Measurements from ENCODE around the gene ZNF157. TPM values are rescaled to one million over a fixed set of nuclear protein-coding genes. Genes with fewer than 3 reads are reported as not detected.
"Not testable (repeated sequence)": the region's sequence is repeated elsewhere in the genome, so short reads cannot be mapped to it uniquely, and the experiment has no call there.

The ZNF157 gene
- total RNA-seq, 1 donor, result under 0.01 TPM

GRCh38 chrX:47361538-47362511 is 8.6 kb upstream of the ZNF157 start:
- Histone ChIP-seq H3K36me3 (ENCODE audit: insufficient read depth, low read length) (no peaks in the 10 kb centered on the region), H3K4me1 (ENCODE audit: insufficient read depth, low read length) (peaks cover 5% of the 10 kb centered on the region), H3K27ac (ENCODE audit: low read depth, low read length) (peak overlapping the region; percentile 76), H2AFZ (ENCODE audit: low read length) (peak overlapping the region; percentile 79), H3K4me3 (ENCODE audit: insufficient read depth, low read length) (peak overlapping the region; percentile 61), H4K20me1 (ENCODE audit: insufficient read depth, low read length) (no peaks in the 10 kb centered on the region), H3K9me3 (ENCODE audit: low read depth, low read length) (no peaks in the 10 kb centered on the region), H3K27me3 (ENCODE audit: insufficient read depth, low read length) (no peaks in the 10 kb centered on the region), H3K4me2 (ENCODE audit: insufficient read depth, low read length) (peak overlapping the region; percentile 74), H3K79me2 (ENCODE audit: insufficient read depth, low read length) (no peaks in the 10 kb centered on the region)
- TF ChIP-seq CTCF (IDR thresholded peaks at IDR 0.05; ENCODE audit: extremely low read depth, low read depth, low read length), result no peak
- peak; percentile 92 for DNase-seq (ENCODE audit: insufficient read length, low spot score, missing footprints)

GRCh38 chrX:47366041-47366722 is 4.2 kb upstream of the ZNF157 start:
- Histone ChIP-seq H3K9me3 (ENCODE audit: low read depth, low read length) (no peaks in the 10 kb centered on the region), H3K27me3 (ENCODE audit: insufficient read depth, low read length) (no peaks in the 10 kb centered on the region), H3K4me1 (ENCODE audit: insufficient read depth, low read length) (peaks cover 4% of the 10 kb centered on the region), H3K27ac (ENCODE audit: low read depth, low read length) (no peak overlapping the region), H3K4me2 (ENCODE audit: insufficient read depth, low read length) (peak overlapping the region; percentile 87), H3K36me3 (ENCODE audit: insufficient read depth, low read length) (no peaks in the 10 kb centered on the region), H4K20me1 (ENCODE audit: insufficient read depth, low read length) (no peaks in the 10 kb centered on the region), H2AFZ (ENCODE audit: low read length) (peak overlapping the region; percentile 93), H3K79me2 (ENCODE audit: insufficient read depth, low read length) (no peaks in the 10 kb centered on the region), H3K4me3 (ENCODE audit: insufficient read depth, low read length) (peak overlapping the region; percentile 71)
- TF ChIP-seq CTCF (IDR thresholded peaks at IDR 0.05; ENCODE audit: extremely low read depth, low read depth, low read length), result no peak
- DNase-seq (ENCODE audit: insufficient read length, low spot score, missing footprints), result peak; percentile 82

GRCh38 chrX:47373198-47373597 is 2.8 kb downstream of the ZNF157 start:
- H3K27ac ChIP-seq (ENCODE audit: low read depth, low read length), result no peak overlapping the region
- no peak for DNase-seq (ENCODE audit: insufficient read length, low spot score, missing footprints)
- no peak overlapping the region for H3K4me3 ChIP-seq (ENCODE audit: insufficient read depth, low read length)
- no peaks in the 10 kb centered on the region for H4K20me1 ChIP-seq (ENCODE audit: insufficient read depth, low read length)
- TF ChIP-seq CTCF (IDR thresholded peaks at IDR 0.05; ENCODE audit: extremely low read depth, low read depth, low read length), result no peak
- H3K79me2 ChIP-seq (ENCODE audit: insufficient read depth, low read length), result no peaks in the 10 kb centered on the region
- no peaks in the 10 kb centered on the region for H3K4me1 ChIP-seq (ENCODE audit: insufficient read depth, low read length)
- H3K27me3 ChIP-seq (ENCODE audit: insufficient read depth, low read length), result no peaks in the 10 kb centered on the region
- no peak overlapping the region for H3K4me2 ChIP-seq (ENCODE audit: insufficient read depth, low read length)
- no peaks in the 10 kb centered on the region for H3K36me3 ChIP-seq (ENCODE audit: insufficient read depth, low read length)
- no peak overlapping the region for H2AFZ ChIP-seq (ENCODE audit: low read length)
- H3K9me3 ChIP-seq (ENCODE audit: low read depth, low read length), result no peaks in the 10 kb centered on the region

- DNase-seq (ENCODE audit: insufficient read length, low spot score, missing footprints), result no peak
- Histone ChIP-seq H3K79me2 (ENCODE audit: insufficient read depth, low read length) (no peaks in the 10 kb centered on the region), H3K27ac (ENCODE audit: low read depth, low read length) (no peak overlapping the region), H3K4me1 (ENCODE audit: insufficient read depth, low read length) (no peaks in the 10 kb centered on the region), H3K4me2 (ENCODE audit: insufficient read depth, low read length) (no peak overlapping the region), H3K4me3 (ENCODE audit: insufficient read depth, low read length) (no peak overlapping the region), H3K27me3 (ENCODE audit: insufficient read depth, low read length) (no peaks in the 10 kb centered on the region), H2AFZ (ENCODE audit: low read length) (no peak overlapping the region), H4K20me1 (ENCODE audit: insufficient read depth, low read length) (no peaks in the 10 kb centered on the region), H3K36me3 (ENCODE audit: insufficient read depth, low read length) (no peaks in the 10 kb centered on the region), H3K9me3 (ENCODE audit: low read depth, low read length) (no peaks in the 10 kb centered on the region)
- no peak for TF ChIP-seq CTCF (IDR thresholded peaks at IDR 0.05; ENCODE audit: extremely low read depth, low read depth, low read length)
Observed at GRCh38 chrX:47380268-47380667, 9.9 kb downstream of the ZNF157 start.

- not testable (repeated sequence) for H3K4me2 ChIP-seq (ENCODE audit: insufficient read depth, low read length); H3K27ac ChIP-seq (ENCODE audit: low read depth, low read length); H3K27me3 ChIP-seq (ENCODE audit: insufficient read depth, low read length); H3K36me3 ChIP-seq (ENCODE audit: insufficient read depth, low read length); H2AFZ ChIP-seq (ENCODE audit: low read length); H3K4me1 ChIP-seq (ENCODE audit: insufficient read depth, low read length); H3K79me2 ChIP-seq (ENCODE audit: insufficient read depth, low read length); H4K20me1 ChIP-seq (ENCODE audit: insufficient read depth, low read length); H3K4me3 ChIP-seq (ENCODE audit: insufficient read depth, low read length); H3K9me3 ChIP-seq (ENCODE audit: low read depth, low read length); DNase-seq (ENCODE audit: insufficient read length, low spot score, missing footprints)
Observed at GRCh38 chrX:47380837-47381236, 10.5 kb downstream of the ZNF157 start.
